GM12878 (cell line): Measurements from ENCODE around the gene NELL1. TPM values are rescaled to one million over a fixed set of nuclear protein-coding genes. Genes with fewer than 3 reads are reported as not detected.

Experiments
- ATAC-seq: fragments of 200-7000 bp; cut with Tn5 transposase; 3 replicates; pipeline ENCODE4 v1.9.1; 2020; ENCODE audit warnings: mild to moderate bottlenecking, moderate library complexity
- BruUV-seq: library from RNA; stranded (reverse); fragments of 400-500 nt; replicated peaks from 2 replicates; lab custom pipeline; 2021; lab: Mats Ljungman, UMichigan
- CTCF ChIA-PET: fragments of 300-600 bp; sonication (Branson Sonifier 250); formaldehyde crosslinking; extraction: SDS; loops from one replicate; lab custom pipeline; 2021; ENCODE audit warnings: inconsistent platforms; lab: Yijun Ruan, JAX
- POLR2A ChIA-PET: fragments of 350-600 bp; formaldehyde crosslinking; extraction: SDS; loops from one replicate; lab custom pipeline; 2021; ENCODE audit warnings: inconsistent platforms; lab: Charles Lee
- RAD21 ChIA-PET: fragments of 300-600 bp; sonication (Branson Sonifier 250); formaldehyde crosslinking; loops from one replicate; lab custom pipeline; 2023; ENCODE audit warnings: antibody characterized with exemption; ENCODE audit not compliant: unreplicated experiment; lab: Charles Lee
- SMC1A ChIA-PET: fragments of 300-600 bp; sonication (Branson Sonifier 250); formaldehyde crosslinking; loops from one replicate; lab custom pipeline; 2023; ENCODE audit not compliant: unreplicated experiment, uncharacterized antibody; lab: Charles Lee
- DNase-seq: peaks from one replicate; pipeline ENCODE4 v3.0.0-alpha.2; 2011; ENCODE audit warnings: low read depth, low spot score
- FAIRE-seq: peaks from 3 replicates; lab custom pipeline; 2011; peaks lifted over from hg19 to GRCh38; lab: Jason Lieb, UNC
- H2AFZ ChIP-seq: 2 replicates; pipeline ENCODE4 v1.6.0; 2011; ENCODE audit warnings: low read depth, low read length, control low read depth; ENCODE audit not compliant: control insufficient read depth
- H3K27ac ChIP-seq: 2 replicates; pipeline ENCODE4 v1.5.1; 2011; ENCODE audit warnings: control low read depth; ENCODE audit not compliant: control insufficient read depth, insufficient read depth
- H3K27me3 ChIP-seq, 2 experiments: replicated peaks in 1 of 2; 2 replicates each; pipeline versions ENCODE4 v1.6.0 to v1.6.1; 2011; ENCODE audit warnings: low read length in 1 of 2; ENCODE audit not compliant: control insufficient read depth in 2 of 2, insufficient read depth in 2 of 2
- H3K36me3 ChIP-seq, 2 experiments: 2 replicates each; pipeline ENCODE4 v1.5.1; 2011; ENCODE audit warnings: low read length in 1 of 2; ENCODE audit not compliant: control insufficient read depth in 2 of 2, insufficient read depth in 2 of 2
- H3K4me1 ChIP-seq: 2 replicates; pipeline ENCODE4 v1.6.1; 2011; ENCODE audit warnings: mild to moderate bottlenecking, low read length, moderate library complexity, mixed read lengths; ENCODE audit not compliant: control insufficient read depth, insufficient read depth
- H3K4me2 ChIP-seq: 2 replicates; pipeline ENCODE4 v1.6.0; 2011; ENCODE audit warnings: control low read depth; ENCODE audit not compliant: control insufficient read depth, insufficient read depth
- H3K4me3 ChIP-seq: fragments of 200-600 bp; sonication (generic); 2 replicates; pipeline ENCODE4 v1.5.1; 2016
- H3K79me2 ChIP-seq: 2 replicates; pipeline ENCODE4 v1.6.0; 2011; ENCODE audit warnings: low read length; ENCODE audit not compliant: control insufficient read depth, insufficient read depth
- H3K9ac ChIP-seq: 2 replicates; pipeline ENCODE4 v1.8.0; 2011; ENCODE audit warnings: low read length, control low read depth, mixed read lengths; ENCODE audit not compliant: control insufficient read depth, insufficient read depth
- H3K9me3 ChIP-seq: replicated peaks from 3 replicates; pipeline ENCODE4 v1.5.1; 2011; ENCODE audit warnings: mild to moderate bottlenecking, low read length; ENCODE audit not compliant: control insufficient read depth, insufficient read depth
- H4K20me1 ChIP-seq: 2 replicates; pipeline ENCODE4 v1.6.0; 2011; ENCODE audit not compliant: control insufficient read depth, insufficient read depth
- GABPA ChIP-seq: IDR thresholded peaks from 2 replicates; pipeline ENCODE4 v1.6.1; 2014; ENCODE audit warnings: antibody characterized with exemption, low read depth, mild to moderate bottlenecking, inconsistent platforms
- IKZF2 ChIP-seq, 2 experiments: fragments of 450-650 bp; IDR thresholded peaks; 2 replicates each; pipeline ENCODE4 v1.6.1; 2017; ENCODE audit warnings: mild to moderate bottlenecking in 2 of 2, moderate library complexity in 2 of 2
- JUND ChIP-seq: IDR thresholded peaks from 2 replicates; pipeline ENCODE4 v1.6.1; 2012; ENCODE audit warnings: low read depth, mild to moderate bottlenecking, low read length, improper control_type of control experiment, moderate library complexity
- KLF5 ChIP-seq: fragments of 450-650 bp; IDR thresholded peaks from 2 replicates; pipeline ENCODE4 v1.6.1; 2014; ENCODE audit warnings: mild to moderate bottlenecking; ENCODE audit not compliant: partially characterized antibody
- MTA3 ChIP-seq: IDR thresholded peaks from 2 replicates; pipeline ENCODE4 v1.6.1; 2012; ENCODE audit warnings: low read length, inconsistent platforms, borderline replicate concordance
- NFYB ChIP-seq: IDR thresholded peaks from 2 replicates; pipeline ENCODE4 v1.6.1; 2011; ENCODE audit warnings: low read depth, mild to moderate bottlenecking, low read length, improper control_type of control experiment, moderate library complexity; ENCODE audit not compliant: insufficient read depth
- NR2C2 ChIP-seq: IDR thresholded peaks from 2 replicates; pipeline ENCODE4 v1.6.1; 2011; ENCODE audit warnings: borderline replicate concordance, low read depth; ENCODE audit not compliant: control insufficient read depth, insufficient read length
- POLR2AphosphoS5 ChIP-seq: IDR thresholded peaks from 2 replicates; pipeline ENCODE4 v1.6.1; 2011; ENCODE audit warnings: mild to moderate bottlenecking, low read length, inconsistent platforms
- STAT3 ChIP-seq: IDR thresholded peaks from 2 replicates; pipeline ENCODE4 v1.6.1; 2011; ENCODE audit warnings: low read depth, low read length, improper control_type of control experiment
- TAF1 ChIP-seq: IDR thresholded peaks from 2 replicates; pipeline ENCODE4 v1.6.1; 2011; ENCODE audit warnings: mild to moderate bottlenecking, low read depth, low read length, borderline replicate concordance
- ZBTB40 ChIP-seq: fragments of 450-650 bp; IDR thresholded peaks from 2 replicates; pipeline ENCODE4 v1.6.1; 2016; ENCODE audit warnings: mild to moderate bottlenecking, moderate library complexity, borderline replicate concordance
- ZNF207 ChIP-seq: fragments of 450-650 bp; IDR thresholded peaks from 2 replicates; pipeline ENCODE4 v1.6.1; 2014; ENCODE audit warnings: antibody characterized with exemption, mild to moderate bottlenecking, borderline replicate concordance
- ZNF687 ChIP-seq: fragments of 450-650 bp; IDR thresholded peaks from 2 replicates; pipeline ENCODE4 v1.6.1; 2017; ENCODE audit warnings: mild to moderate bottlenecking, moderate library complexity
- in situ Hi-C: fragments of 300-500 bp; cut with MboI; formaldehyde crosslinking; loops from 9 replicates; pipeline ENCODE4 v1.14.3; 2018; ENCODE audit warnings: mixed read lengths
- intact Hi-C: fragments of 100-400 bp; cut with micrococcal nuclease; formaldehyde crosslinking; loops from one replicate; pipeline ENCODE4 v1.14.2; 2022; ENCODE audit not compliant: unreplicated experiment
- polyA plus RNA-seq, 11 experiments: library from polyadenylated mRNA; depleted of rRNA in 4 of 11; unstranded in 6 of 11; stranded (reverse) in 5 of 11; fragments of >200 nt; fragmentation: Nextera tagmentation in 4 of 11; fragmentation: Illumina TruSeq in 1 of 11; extraction: Ambion mirVana in 4 of 11; extraction: Trizol in 1 of 11; gene quantifications; 1 replicate in 1 of 11; 2 replicates in 10 of 11; pipeline versions ENCODE4 v1.2.1 to v1.2.3, GENCODE V29; 2011 to 2016; ENCODE audit warnings: inconsistent platforms in 2 of 11, missing spikeins in 2 of 11, low read depth in 1 of 11
- total RNA-seq, 4 experiments: library from RNA; depleted of rRNA in 3 of 4; stranded (reverse); fragments of >200 nt in 3 of 4; fragmentation: Illumina TruSeq in 1 of 4; extraction: Trizol in 1 of 4; gene quantifications; 2 replicates each; pipeline versions ENCODE4 v1.2.1 to v1.2.3, GENCODE V29; 2013 to 2021

NELL1 gene
- total and polyA plus RNA-seq, 10 of the 15 experiments (the other 5 are each of a cell fraction or from before 2014, with no cell fraction given): 0.02 to 0.12 TPM; not detected in 8

- Histone ChIP-seq H3K4me2 (no peak overlapping the region), H4K20me1 (no peaks in the 10 kb centered on the region), H3K27ac (no peak overlapping the region), H3K36me3 (no peaks in the 10 kb centered on the region), H3K27me3 (no peaks in the 10 kb centered on the region), H3K9me3 (no peaks in the 10 kb centered on the region), H3K4me1 (no peaks in the 10 kb centered on the region), H3K9ac (no peak overlapping the region), H3K79me2 (no peaks in the 10 kb centered on the region), H3K4me3 (no peak overlapping the region), H2AFZ (no peak overlapping the region)
- in situ Hi-C loops: no loop called here
- FAIRE-seq: no peak
- no TSS peak for BruUV-seq
- no peak for DNase-seq
- intact Hi-C loops: no loop called here
- CTCF ChIA-PET: interaction anchor here (0.5 kb wide), 1 partner anchor 12 kb away, joined by 3 read pairs; no protein-coding TSS in a partner anchor
- RAD21 ChIA-PET: no interaction called here
- SMC1A ChIA-PET: no interaction called here
- POLR2A ChIA-PET: no interaction called here
- ATAC-seq: no peak
- no peak for TF ChIP-seq KLF5
- no peak for TF ChIP-seq GABPA
- no peak for TF ChIP-seq ZNF687
- no peak for TF ChIP-seq NFYB
- TF ChIP-seq IKZF2 (IDR thresholded peaks at IDR 0.05): no peak
- no peak for TF ChIP-seq ZBTB40
- TF ChIP-seq MTA3: no peak
- TF ChIP-seq NR2C2: no peak
- TF ChIP-seq POLR2AphosphoS5: no peak
- TF ChIP-seq ZNF207: no peak
- TF ChIP-seq STAT3: no peak
- no peak for TF ChIP-seq TAF1
- TF ChIP-seq JUND: no peak
Observed at GRCh38 chr11:20869123-20869522, 199.7 kb downstream of the NELL1 start.
